HEK293 (cell line): ENCODE data around the gene MTHFSD.

Experiments used
- GLIS1 ChIP-seq: fragments of 450-650 bp; formaldehyde crosslinking; IDR thresholded peaks from 2 replicates; pipeline ENCODE4 v1.5.1; 2016; ENCODE audit warnings: missing biosample characterization, missing genetic modification characterization
- GLIS2 ChIP-seq: fragments of 450-650 bp; formaldehyde crosslinking; IDR thresholded peaks from 2 replicates; pipeline ENCODE4 v1.5.1; 2016; ENCODE audit warnings: missing biosample characterization, missing genetic modification characterization
- HOXC10 ChIP-seq: sonication (generic); formaldehyde crosslinking; IDR thresholded peaks from 2 replicates; pipeline ENCODE4 v1.8.1; 2023; ENCODE audit warnings: mild to moderate bottlenecking, missing genetic modification reagents
- KLF1 ChIP-seq: fragments of 450-650 bp; formaldehyde crosslinking; IDR thresholded peaks from 2 replicates; pipeline ENCODE4 v1.5.1; 2016; ENCODE audit warnings: missing biosample characterization, missing genetic modification characterization
- KLF8 ChIP-seq: fragments of 450-650 bp; formaldehyde crosslinking; IDR thresholded peaks from 2 replicates; pipeline ENCODE4 v1.5.1; 2016; ENCODE audit warnings: missing biosample characterization, missing genetic modification characterization
- SP3 ChIP-seq: fragments of 450-650 bp; formaldehyde crosslinking; IDR thresholded peaks from 2 replicates; pipeline ENCODE4 v1.5.1; 2016; ENCODE audit warnings: missing biosample characterization, missing genetic modification characterization
- SP7 ChIP-seq: fragments of 450-650 bp; formaldehyde crosslinking; IDR thresholded peaks from 2 replicates; pipeline ENCODE4 v1.5.1; 2016; ENCODE audit warnings: missing biosample characterization, missing genetic modification characterization
- ZBTB20 ChIP-seq: fragments of 450-650 bp; formaldehyde crosslinking; IDR thresholded peaks from 2 replicates; pipeline ENCODE4 v1.5.1; 2016; ENCODE audit warnings: missing biosample characterization, missing genetic modification characterization
- ZBTB8A ChIP-seq: fragments of 450-650 bp; formaldehyde crosslinking; IDR thresholded peaks from 2 replicates; pipeline ENCODE4 v1.5.1; 2016; ENCODE audit warnings: missing biosample characterization, missing genetic modification characterization
- ZFHX2 ChIP-seq: fragments of 450-650 bp; formaldehyde crosslinking; conservative IDR thresholded peaks from 2 replicates; pipeline ENCODE4 v1.5.1; 2016; ENCODE audit warnings: missing biosample characterization, missing genetic modification characterization
- ZIC2 ChIP-seq: fragments of 450-650 bp; formaldehyde crosslinking; IDR thresholded peaks from 2 replicates; pipeline ENCODE4 v1.5.1; 2016; ENCODE audit warnings: missing biosample characterization, missing genetic modification characterization
- ZNF23 ChIP-seq: fragments of 450-650 bp; formaldehyde crosslinking; IDR thresholded peaks from 2 replicates; pipeline ENCODE4 v1.5.1; 2016; ENCODE audit warnings: missing biosample characterization, missing genetic modification characterization, borderline replicate concordance
- ZNF335 ChIP-seq: fragments of 450-650 bp; formaldehyde crosslinking; conservative IDR thresholded peaks from 2 replicates; pipeline ENCODE4 v1.5.1; 2016; ENCODE audit warnings: missing biosample characterization, missing genetic modification characterization
- ZNF341 ChIP-seq: fragments of 450-650 bp; formaldehyde crosslinking; IDR thresholded peaks from 2 replicates; pipeline ENCODE4; 2016; ENCODE audit warnings: low read depth, missing biosample characterization, missing genetic modification characterization
- ZNF366 ChIP-seq: fragments of 450-650 bp; formaldehyde crosslinking; conservative IDR thresholded peaks from 2 replicates; pipeline ENCODE4 v1.5.1; 2016; ENCODE audit warnings: missing biosample characterization, missing genetic modification characterization
- ZNF404 ChIP-seq: fragments of 450-650 bp; formaldehyde crosslinking; IDR thresholded peaks from 2 replicates; pipeline ENCODE4 v1.5.1; 2017; ENCODE audit warnings: missing biosample characterization, missing genetic modification characterization
- ZNF530 ChIP-seq: fragments of 450-650 bp; formaldehyde crosslinking; IDR thresholded peaks from 2 replicates; pipeline ENCODE4 v1.5.1; 2016; ENCODE audit warnings: low read depth, missing biosample characterization, missing genetic modification characterization
- ZNF561 ChIP-seq: fragments of 450-650 bp; IDR thresholded peaks from 2 replicates; pipeline ENCODE4 v1.5.1; 2018; ENCODE audit warnings: missing biosample characterization, missing genetic modification characterization, borderline replicate concordance
- ZNF610 ChIP-seq: fragments of 450-650 bp; formaldehyde crosslinking; IDR thresholded peaks from 2 replicates; pipeline ENCODE4 v1.5.1; 2016; ENCODE audit warnings: missing biosample characterization, missing genetic modification characterization, borderline replicate concordance
- ZSCAN30 ChIP-seq: fragments of 450-650 bp; IDR thresholded peaks from 2 replicates; pipeline ENCODE4 v1.5.1; 2018; ENCODE audit warnings: missing biosample characterization, mild to moderate bottlenecking, missing genetic modification characterization, moderate library complexity
- TF ChIP-seq, protein P1 (sequence below): fragments of 450-650 bp; formaldehyde crosslinking; IDR thresholded peaks from 2 replicates; pipeline ENCODE4 v1.5.1; 2016; ENCODE audit warnings: missing biosample characterization, missing genetic modification characterization
- TF ChIP-seq, protein P2 (sequence below): fragments of 450-650 bp; formaldehyde crosslinking; IDR thresholded peaks from 2 replicates; pipeline ENCODE4 v1.5.1; 2016; ENCODE audit warnings: missing biosample characterization, missing genetic modification characterization
- TF ChIP-seq, protein P3 (sequence below): fragments of 450-650 bp; formaldehyde crosslinking; IDR thresholded peaks from 2 replicates; pipeline ENCODE4; 2016; ENCODE audit warnings: missing biosample characterization, missing genetic modification characterization
- TF ChIP-seq, protein P4 (sequence below): fragments of 450-650 bp; formaldehyde crosslinking; IDR thresholded peaks from 2 replicates; pipeline ENCODE4 v1.5.1; 2017; ENCODE audit warnings: missing biosample characterization, missing genetic modification characterization
- TF ChIP-seq, protein P5 (sequence below): fragments of 450-650 bp; formaldehyde crosslinking; optimal IDR thresholded peaks from 2 replicates; pipeline ENCODE3; 2016; ENCODE audit warnings: missing biosample characterization, mild to moderate bottlenecking, missing genetic modification characterization
- TF ChIP-seq, protein P6 (sequence below): fragments of 450-650 bp; formaldehyde crosslinking; IDR thresholded peaks from 2 replicates; pipeline ENCODE4 v1.5.1; 2016; ENCODE audit warnings: missing biosample characterization, missing genetic modification characterization
- TF ChIP-seq, protein P7 (sequence below): fragments of 450-650 bp; formaldehyde crosslinking; IDR thresholded peaks from 2 replicates; pipeline ENCODE4 v1.5.1; 2016; ENCODE audit warnings: missing biosample characterization, missing genetic modification characterization

MTHFSD gene

DNA sequence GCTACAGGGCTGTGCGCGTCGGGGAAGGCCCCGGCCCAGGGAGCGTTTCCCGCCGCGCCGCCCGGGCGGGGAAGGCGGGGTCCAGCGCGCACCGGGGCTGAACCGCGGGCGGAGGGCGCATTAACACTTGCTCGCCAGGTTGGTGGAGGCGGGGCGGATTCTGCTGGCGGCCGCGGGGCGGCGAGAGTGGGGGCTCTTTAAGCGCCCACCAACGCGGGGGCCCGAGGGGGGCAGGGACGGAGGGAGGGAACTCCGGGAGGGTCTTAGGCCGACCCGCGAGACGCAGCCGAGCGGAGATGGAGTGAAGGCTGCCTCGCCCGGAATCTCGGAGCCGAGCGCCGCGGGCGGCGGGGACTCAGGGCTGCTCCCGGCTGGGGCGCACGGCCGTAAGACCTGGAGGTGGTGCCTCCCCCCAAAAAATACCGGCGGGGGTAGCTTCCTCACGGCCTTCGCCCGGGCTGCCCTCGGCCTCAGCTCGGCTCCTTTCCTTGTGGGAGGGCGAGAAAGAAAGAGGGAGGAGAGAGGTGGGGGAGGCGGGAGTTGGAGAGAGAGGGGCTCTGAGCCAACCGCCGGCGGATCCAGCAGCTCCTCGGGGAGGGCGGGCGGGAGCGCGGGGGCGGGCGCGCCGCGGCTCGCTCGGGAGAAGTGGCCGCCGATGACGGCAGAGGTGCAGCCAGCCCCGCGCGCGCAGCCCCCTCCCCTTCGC, 45.1 kb downstream of the MTHFSD start (continued):
- no peak for TF ChIP-seq HOXC10 (CRISPR knock-in tag)
- peak; percentile 78 for TF ChIP-seq SP3 (tag by site-specific recombination)
- TF ChIP-seq ZNF404, result no peak
- TF ChIP-seq SP7 (tag by site-specific recombination), result peak; percentile 51; the same call in 1 of the 2 replicates
- TF ChIP-seq ZSCAN30 (tag by site-specific recombination), result 0 out of 2 replicates have a peak, but pooled peaks have one; percentile 14
- TF ChIP-seq ZBTB20 (tag by site-specific recombination), result peak; percentile 89
- TF ChIP-seq, protein P1, sequence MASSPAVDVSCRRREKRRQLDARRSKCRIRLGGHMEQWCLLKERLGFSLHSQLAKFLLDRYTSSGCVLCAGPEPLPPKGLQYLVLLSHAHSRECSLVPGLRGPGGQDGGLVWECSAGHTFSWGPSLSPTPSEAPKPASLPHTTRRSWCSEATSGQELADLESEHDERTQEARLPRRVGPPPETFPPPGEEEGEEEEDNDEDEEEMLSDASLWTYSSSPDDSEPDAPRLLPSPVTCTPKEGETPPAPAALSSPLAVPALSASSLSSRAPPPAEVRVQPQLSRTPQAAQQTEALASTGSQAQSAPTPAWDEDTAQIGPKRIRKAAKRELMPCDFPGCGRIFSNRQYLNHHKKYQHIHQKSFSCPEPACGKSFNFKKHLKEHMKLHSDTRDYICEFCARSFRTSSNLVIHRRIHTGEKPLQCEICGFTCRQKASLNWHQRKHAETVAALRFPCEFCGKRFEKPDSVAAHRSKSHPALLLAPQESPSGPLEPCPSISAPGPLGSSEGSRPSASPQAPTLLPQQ (tag by site-specific recombination), result peak; percentile 74
- TF ChIP-seq, protein P2, sequence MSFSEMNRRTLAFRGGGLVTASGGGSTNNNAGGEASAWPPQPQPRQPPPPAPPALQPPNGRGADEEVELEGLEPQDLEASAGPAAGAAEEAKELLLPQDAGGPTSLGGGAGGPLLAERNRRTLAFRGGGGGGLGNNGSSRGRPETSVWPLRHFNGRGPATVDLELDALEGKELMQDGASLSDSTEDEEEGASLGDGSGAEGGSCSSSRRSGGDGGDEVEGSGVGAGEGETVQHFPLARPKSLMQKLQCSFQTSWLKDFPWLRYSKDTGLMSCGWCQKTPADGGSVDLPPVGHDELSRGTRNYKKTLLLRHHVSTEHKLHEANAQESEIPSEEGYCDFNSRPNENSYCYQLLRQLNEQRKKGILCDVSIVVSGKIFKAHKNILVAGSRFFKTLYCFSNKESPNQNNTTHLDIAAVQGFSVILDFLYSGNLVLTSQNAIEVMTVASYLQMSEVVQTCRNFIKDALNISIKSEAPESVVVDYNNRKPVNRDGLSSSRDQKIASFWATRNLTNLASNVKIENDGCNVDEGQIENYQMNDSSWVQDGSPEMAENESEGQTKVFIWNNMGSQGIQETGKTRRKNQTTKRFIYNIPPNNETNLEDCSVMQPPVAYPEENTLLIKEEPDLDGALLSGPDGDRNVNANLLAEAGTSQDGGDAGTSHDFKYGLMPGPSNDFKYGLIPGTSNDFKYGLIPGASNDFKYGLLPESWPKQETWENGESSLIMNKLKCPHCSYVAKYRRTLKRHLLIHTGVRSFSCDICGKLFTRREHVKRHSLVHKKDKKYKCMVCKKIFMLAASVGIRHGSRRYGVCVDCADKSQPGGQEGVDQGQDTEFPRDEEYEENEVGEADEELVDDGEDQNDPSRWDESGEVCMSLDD, result peak; percentile 65; the same call in 1 of the 2 replicates
- TF ChIP-seq GLIS2 (tag by site-specific recombination), result peak; percentile 90
- peak; percentile 79 for TF ChIP-seq ZNF341 (tag by site-specific recombination)
- TF ChIP-seq, protein P3, sequence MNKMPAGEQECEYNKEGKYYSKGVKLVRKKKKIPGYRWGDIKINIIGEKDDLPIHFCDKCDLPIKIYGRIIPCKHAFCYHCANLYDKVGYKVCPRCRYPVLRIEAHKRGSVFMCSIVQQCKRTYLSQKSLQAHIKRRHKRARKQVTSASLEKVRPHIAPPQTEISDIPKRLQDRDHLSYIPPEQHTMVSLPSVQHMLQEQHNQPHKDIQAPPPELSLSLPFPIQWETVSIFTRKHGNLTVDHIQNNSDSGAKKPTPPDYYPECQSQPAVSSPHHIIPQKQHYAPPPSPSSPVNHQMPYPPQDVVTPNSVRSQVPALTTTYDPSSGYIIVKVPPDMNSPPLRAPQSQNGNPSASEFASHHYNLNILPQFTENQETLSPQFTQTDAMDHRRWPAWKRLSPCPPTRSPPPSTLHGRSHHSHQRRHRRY, result no peak
- TF ChIP-seq, protein P4, sequence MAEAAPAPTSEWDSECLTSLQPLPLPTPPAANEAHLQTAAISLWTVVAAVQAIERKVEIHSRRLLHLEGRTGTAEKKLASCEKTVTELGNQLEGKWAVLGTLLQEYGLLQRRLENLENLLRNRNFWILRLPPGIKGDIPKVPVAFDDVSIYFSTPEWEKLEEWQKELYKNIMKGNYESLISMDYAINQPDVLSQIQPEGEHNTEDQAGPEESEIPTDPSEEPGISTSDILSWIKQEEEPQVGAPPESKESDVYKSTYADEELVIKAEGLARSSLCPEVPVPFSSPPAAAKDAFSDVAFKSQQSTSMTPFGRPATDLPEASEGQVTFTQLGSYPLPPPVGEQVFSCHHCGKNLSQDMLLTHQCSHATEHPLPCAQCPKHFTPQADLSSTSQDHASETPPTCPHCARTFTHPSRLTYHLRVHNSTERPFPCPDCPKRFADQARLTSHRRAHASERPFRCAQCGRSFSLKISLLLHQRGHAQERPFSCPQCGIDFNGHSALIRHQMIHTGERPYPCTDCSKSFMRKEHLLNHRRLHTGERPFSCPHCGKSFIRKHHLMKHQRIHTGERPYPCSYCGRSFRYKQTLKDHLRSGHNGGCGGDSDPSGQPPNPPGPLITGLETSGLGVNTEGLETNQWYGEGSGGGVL (tag by site-specific recombination), result peak; percentile 98
- TF ChIP-seq KLF8, result peak; percentile 53; the same call in 1 of the 2 replicates
- TF ChIP-seq ZBTB8A (tag by site-specific recombination), result peak; percentile 86
- TF ChIP-seq, protein P5, sequence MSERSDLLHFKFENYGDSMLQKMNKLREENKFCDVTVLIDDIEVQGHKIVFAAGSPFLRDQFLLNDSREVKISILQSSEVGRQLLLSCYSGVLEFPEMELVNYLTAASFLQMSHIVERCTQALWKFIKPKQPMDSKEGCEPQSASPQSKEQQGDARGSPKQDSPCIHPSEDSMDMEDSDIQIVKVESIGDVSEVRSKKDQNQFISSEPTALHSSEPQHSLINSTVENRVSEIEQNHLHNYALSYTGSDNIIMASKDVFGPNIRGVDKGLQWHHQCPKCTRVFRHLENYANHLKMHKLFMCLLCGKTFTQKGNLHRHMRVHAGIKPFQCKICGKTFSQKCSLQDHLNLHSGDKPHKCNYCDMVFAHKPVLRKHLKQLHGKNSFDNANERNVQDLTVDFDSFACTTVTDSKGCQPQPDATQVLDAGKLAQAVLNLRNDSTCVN, result peak; percentile 67
- TF ChIP-seq ZFHX2, result peak; percentile 81
- TF ChIP-seq, protein P6, sequence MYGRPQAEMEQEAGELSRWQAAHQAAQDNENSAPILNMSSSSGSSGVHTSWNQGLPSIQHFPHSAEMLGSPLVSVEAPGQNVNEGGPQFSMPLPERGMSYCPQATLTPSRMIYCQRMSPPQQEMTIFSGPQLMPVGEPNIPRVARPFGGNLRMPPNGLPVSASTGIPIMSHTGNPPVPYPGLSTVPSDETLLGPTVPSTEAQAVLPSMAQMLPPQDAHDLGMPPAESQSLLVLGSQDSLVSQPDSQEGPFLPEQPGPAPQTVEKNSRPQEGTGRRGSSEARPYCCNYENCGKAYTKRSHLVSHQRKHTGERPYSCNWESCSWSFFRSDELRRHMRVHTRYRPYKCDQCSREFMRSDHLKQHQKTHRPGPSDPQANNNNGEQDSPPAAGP (tag by site-specific recombination), result peak; percentile 51; the same call in 1 of the 2 replicates
- peak; percentile 81 for TF ChIP-seq ZNF366 (tag by site-specific recombination)
- TF ChIP-seq, protein P7, sequence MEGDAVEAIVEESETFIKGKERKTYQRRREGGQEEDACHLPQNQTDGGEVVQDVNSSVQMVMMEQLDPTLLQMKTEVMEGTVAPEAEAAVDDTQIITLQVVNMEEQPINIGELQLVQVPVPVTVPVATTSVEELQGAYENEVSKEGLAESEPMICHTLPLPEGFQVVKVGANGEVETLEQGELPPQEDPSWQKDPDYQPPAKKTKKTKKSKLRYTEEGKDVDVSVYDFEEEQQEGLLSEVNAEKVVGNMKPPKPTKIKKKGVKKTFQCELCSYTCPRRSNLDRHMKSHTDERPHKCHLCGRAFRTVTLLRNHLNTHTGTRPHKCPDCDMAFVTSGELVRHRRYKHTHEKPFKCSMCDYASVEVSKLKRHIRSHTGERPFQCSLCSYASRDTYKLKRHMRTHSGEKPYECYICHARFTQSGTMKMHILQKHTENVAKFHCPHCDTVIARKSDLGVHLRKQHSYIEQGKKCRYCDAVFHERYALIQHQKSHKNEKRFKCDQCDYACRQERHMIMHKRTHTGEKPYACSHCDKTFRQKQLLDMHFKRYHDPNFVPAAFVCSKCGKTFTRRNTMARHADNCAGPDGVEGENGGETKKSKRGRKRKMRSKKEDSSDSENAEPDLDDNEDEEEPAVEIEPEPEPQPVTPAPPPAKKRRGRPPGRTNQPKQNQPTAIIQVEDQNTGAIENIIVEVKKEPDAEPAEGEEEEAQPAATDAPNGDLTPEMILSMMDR, result peak; percentile 37
- TF ChIP-seq ZNF610 (tag by site-specific recombination), result 0 out of 2 replicates have a peak, but pooled peaks have one; percentile 55
- TF ChIP-seq ZNF23 (tag by site-specific recombination), result no peak
- peak; percentile 65 for TF ChIP-seq GLIS1 (tag by site-specific recombination)
- peak; percentile 52; the same call in 1 of the 2 replicates for TF ChIP-seq ZNF561
- peak; percentile 26 for TF ChIP-seq ZIC2 (tag by site-specific recombination)
- 0 out of 2 replicates have a peak, but pooled peaks have one; percentile 37 for TF ChIP-seq KLF1 (tag by site-specific recombination)
- TF ChIP-seq ZNF530 (tag by site-specific recombination), result no peak
- TF ChIP-seq ZNF335 (tag by site-specific recombination), result peak; percentile 52
